Glutamatergic neuron (in vitro differentiated cells): ENCODE measurements around the gene STK11. TPM values are rescaled to one million over a fixed set of nuclear protein-coding genes. Genes with fewer than 3 reads are reported as not detected.

Source experiments
- DNase-seq: peaks from one replicate; pipeline ENCODE4 v3.0.0; 2022
- H3K27ac Mint-ChIP-seq: one replicate; pipeline ENCODE4 v1.8.0; 2020; ENCODE audit warnings: mild to moderate bottlenecking, mixed read lengths, inconsistent platforms; ENCODE audit not compliant: unreplicated experiment
- H3K27me3 Mint-ChIP-seq: one replicate; pipeline ENCODE4 v1.8.0; 2020; ENCODE audit warnings: mild to moderate bottlenecking, moderate library complexity, mixed read lengths, inconsistent platforms; ENCODE audit not compliant: unreplicated experiment
- H3K36me3 Mint-ChIP-seq: one replicate; pipeline ENCODE4 v1.8.0; 2020; ENCODE audit warnings: mild to moderate bottlenecking, mixed read lengths, inconsistent platforms; ENCODE audit not compliant: unreplicated experiment
- H3K4me1 Mint-ChIP-seq: one replicate; pipeline ENCODE4 v1.8.0; 2020; ENCODE audit warnings: mild to moderate bottlenecking, low read depth, mixed read lengths, inconsistent platforms; ENCODE audit not compliant: unreplicated experiment
- H3K4me3 Mint-ChIP-seq: one replicate; pipeline ENCODE4 v1.8.0; 2020; ENCODE audit warnings: mild to moderate bottlenecking, mixed read lengths, inconsistent platforms; ENCODE audit not compliant: unreplicated experiment
- H3K9me3 Mint-ChIP-seq: one replicate; pipeline ENCODE4 v1.8.0; 2020; ENCODE audit warnings: mild to moderate bottlenecking, moderate library complexity, mixed read lengths, inconsistent platforms; ENCODE audit not compliant: unreplicated experiment
- CTCF ChIP-seq: fragments of 200-600 bp; sonication (generic); IDR thresholded peaks from one replicate; pipeline ENCODE4 v1.5.0; 2021; ENCODE audit not compliant: partially characterized antibody, unreplicated experiment
- total RNA-seq: library from RNA; stranded (reverse); fragmentation: NEBNext Ultra II Directional; extraction: Animal tissue kit (Norgen Biotek cat#: 25700); gene quantifications from one replicate; pipeline ENCODE4 v1.2.1, GENCODE V29; 2021; ENCODE audit not compliant: unreplicated experiment

Gene STK11
- total RNA-seq, 1 donor from 2014 or later = 48.2 TPM

- peak; percentile 27 for DNase-seq
- H3K27ac Mint-ChIP-seq = peak overlapping the region; percentile 95
- peaks cover 16% of the 10 kb centered on the region for H3K9me3 Mint-ChIP-seq
- peaks cover 17% of the 10 kb centered on the region for H3K27me3 Mint-ChIP-seq
- peak overlapping the region; percentile 77 for H3K4me3 Mint-ChIP-seq
- no peaks in the 10 kb centered on the region for H3K36me3 Mint-ChIP-seq
- peaks cover 32% of the 10 kb centered on the region for H3K4me1 Mint-ChIP-seq
- no peak for TF ChIP-seq CTCF
Measured at GRCh38 chr19:1213391-1214286, 8.1 kb downstream of the STK11 start.

- DNase-seq = peak; percentile 28
- no peak for TF ChIP-seq CTCF
- Mint-ChIP-seq H3K27ac (peak overlapping the region; percentile 95), H3K4me3 (peak overlapping the region; percentile 77), H3K9me3 (peaks cover 16% of the 10 kb centered on the region), H3K4me1 (peaks cover 32% of the 10 kb centered on the region), H3K36me3 (no peaks in the 10 kb centered on the region), H3K27me3 (peaks cover 17% of the 10 kb centered on the region)
Measured at GRCh38 chr19:1214299-1214861, 8.8 kb downstream of the STK11 start.

- no peak for TF ChIP-seq CTCF
- Mint-ChIP-seq H3K36me3 (no peaks in the 10 kb centered on the region), H3K9me3 (peaks cover 14% of the 10 kb centered on the region), H3K4me1 (peaks cover 30% of the 10 kb centered on the region), H3K27me3 (peaks cover 15% of the 10 kb centered on the region), H3K4me3 (peak overlapping the region; percentile 77), H3K27ac (peak overlapping the region; percentile 95)
- DNase-seq = peak; percentile 74
Measured at GRCh38 chr19:1214862-1215731, 9.5 kb downstream of the STK11 start.

GRCh38 chr19:1216756-1217155 is 11.2 kb downstream of the STK11 start:
- H3K36me3 Mint-ChIP-seq = no peaks in the 10 kb centered on the region
- H3K27ac Mint-ChIP-seq = peak overlapping the region; percentile 93
- peak overlapping the region; percentile 61 for H3K4me3 Mint-ChIP-seq
- no peak for TF ChIP-seq CTCF
- peak; percentile 19 for DNase-seq
- peaks cover 15% of the 10 kb centered on the region for H3K27me3 Mint-ChIP-seq
- H3K9me3 Mint-ChIP-seq = peaks cover 9% of the 10 kb centered on the region
- H3K4me1 Mint-ChIP-seq = peaks cover 27% of the 10 kb centered on the region
